H9 (cell line): Measurements from ENCODE around the gene ERBIN. TPM values are rescaled to one million over a fixed set of nuclear protein-coding genes. Genes with fewer than 3 reads are reported as not detected.

Experiments
- DNase-seq: peaks from one replicate; pipeline ENCODE4 v3.0.0-alpha.2; 2017
- H2AFZ ChIP-seq: one replicate; pipeline ENCODE4 v1.6.1; 2013; ENCODE audit warnings: mild to moderate bottlenecking, low read length, control low read depth, moderate library complexity
- H2AK5ac ChIP-seq: 2 replicates; pipeline ENCODE4 v1.6.1; 2013; ENCODE audit warnings: low read length, control low read depth, mixed read lengths; ENCODE audit not compliant: insufficient read length
- H2BK120ac ChIP-seq: one replicate; pipeline ENCODE4 v1.6.1; 2013; ENCODE audit warnings: low read depth, mild to moderate bottlenecking, low read length, control low read depth, inconsistent platforms; ENCODE audit not compliant: poor library complexity, severe bottlenecking
- H2BK12ac ChIP-seq: 2 replicates; pipeline ENCODE4 v1.6.1; 2013; ENCODE audit warnings: low read length, control low read depth, mixed read lengths, low read depth; ENCODE audit not compliant: insufficient read length
- H2BK15ac ChIP-seq: 2 replicates; pipeline ENCODE4 v1.6.1; 2013; ENCODE audit warnings: low read depth, low read length, control low read depth
- H2BK20ac ChIP-seq: one replicate; pipeline ENCODE4 v1.6.1; 2013; ENCODE audit warnings: low read depth, mild to moderate bottlenecking, low read length, control low read depth, inconsistent platforms; ENCODE audit not compliant: poor library complexity, severe bottlenecking
- H2BK5ac ChIP-seq: 2 replicates; pipeline ENCODE4 v1.6.1; 2013; ENCODE audit warnings: low read length, control low read depth, mixed read lengths; ENCODE audit not compliant: insufficient read length
- H3K14ac ChIP-seq: 2 replicates; pipeline ENCODE4 v1.6.1; 2013; ENCODE audit warnings: low read length, control low read depth; ENCODE audit not compliant: insufficient read depth
- H3K18ac ChIP-seq: 2 replicates; pipeline ENCODE4 v1.6.1; 2013; ENCODE audit warnings: low read depth, mild to moderate bottlenecking, mixed read lengths, low read length, control low read depth; ENCODE audit not compliant: insufficient read length
- H3K23ac ChIP-seq: 2 replicates; pipeline ENCODE4 v1.6.1; 2013; ENCODE audit warnings: low read length, control low read depth, mixed read lengths, low read depth; ENCODE audit not compliant: insufficient read length
- H3K23me2 ChIP-seq: 2 replicates; pipeline ENCODE4 v1.6.1; 2013; ENCODE audit warnings: low read depth, mild to moderate bottlenecking, mixed read lengths, low read length, control low read depth; ENCODE audit not compliant: insufficient read length, poor library complexity, severe bottlenecking
- H3K27ac ChIP-seq: 2 replicates; pipeline ENCODE4 v1.5.1; 2013; ENCODE audit warnings: low read length, control low read depth, mixed read lengths, low read depth; ENCODE audit not compliant: insufficient read length
- H3K27me3 ChIP-seq: 2 replicates; pipeline ENCODE4 v1.6.1; 2013; ENCODE audit warnings: low read length, control low read depth, inconsistent platforms; ENCODE audit not compliant: insufficient read depth
- H3K4ac ChIP-seq: 2 replicates; pipeline ENCODE4 v1.6.1; 2013; ENCODE audit warnings: low read depth, mild to moderate bottlenecking, control low read depth, inconsistent platforms, low read length, moderate library complexity
- H3K4me1 ChIP-seq: 2 replicates; pipeline ENCODE4 v1.6.1; 2013; ENCODE audit warnings: low read length, control low read depth, inconsistent platforms; ENCODE audit not compliant: insufficient read depth
- H3K4me2 ChIP-seq: 2 replicates; pipeline ENCODE4 v1.6.1; 2013; ENCODE audit warnings: low read length, control low read depth, mixed read lengths; ENCODE audit not compliant: insufficient read length, insufficient read depth
- H3K56ac ChIP-seq: 2 replicates; pipeline ENCODE4 v1.6.1; 2013; ENCODE audit warnings: low read depth, mild to moderate bottlenecking, mixed read lengths, low read length, control low read depth; ENCODE audit not compliant: insufficient read length
- H3K79me1 ChIP-seq: 2 replicates; pipeline ENCODE4 v1.6.1; 2013; ENCODE audit warnings: low read depth, mild to moderate bottlenecking, moderate library complexity, low read length, control low read depth, inconsistent platforms; ENCODE audit not compliant: insufficient read depth, poor library complexity, severe bottlenecking
- H3K79me2 ChIP-seq: 2 replicates; pipeline ENCODE4 v1.6.1; 2013; ENCODE audit warnings: low read length, control low read depth, inconsistent platforms; ENCODE audit not compliant: insufficient read depth
- H3K9ac ChIP-seq: 2 replicates; pipeline ENCODE4 v1.6.1; 2013; ENCODE audit warnings: low read length, control low read depth, mixed read lengths; ENCODE audit not compliant: insufficient read length; ENCODE audit errors: extremely low read depth
- H3K9me3 ChIP-seq: one replicate; pipeline ENCODE4 v1.6.1; 2013; ENCODE audit warnings: low read depth, low read length, inconsistent platforms; ENCODE audit not compliant: control insufficient read depth
- H3T11ph ChIP-seq: one replicate; pipeline ENCODE4 v1.6.1; 2013; ENCODE audit warnings: mild to moderate bottlenecking, low read length, control low read depth, inconsistent platforms
- H4K20me1 ChIP-seq: one replicate; pipeline ENCODE4 v1.6.1; 2013; ENCODE audit not compliant: control insufficient read depth, insufficient read length, insufficient read depth
- H4K5ac ChIP-seq: 2 replicates; pipeline ENCODE4 v1.6.1; 2013; ENCODE audit warnings: low read depth, mild to moderate bottlenecking, mixed read lengths, low read length, control low read depth; ENCODE audit not compliant: insufficient read length
- H4K8ac ChIP-seq: replicated peaks from 2 replicates; pipeline ENCODE4 v1.6.1; 2013; ENCODE audit warnings: low read length, control low read depth, mixed read lengths, low read depth; ENCODE audit not compliant: insufficient read length
- H4K91ac ChIP-seq: 2 replicates; pipeline ENCODE4 v1.6.1; 2013; ENCODE audit warnings: low read depth, mild to moderate bottlenecking, moderate library complexity, mixed read lengths, low read length, control low read depth; ENCODE audit not compliant: insufficient read length
- H3K27ac Mint-ChIP-seq, 3 experiments: 2 replicates in 2 of 3; 3 replicates in 1 of 3; pipeline ENCODE4 v1.8.0; 2020 to 2021; ENCODE audit warnings: mixed read lengths in 3 of 3, mild to moderate bottlenecking in 1 of 3, moderate library complexity in 1 of 3
- H3K27me3 Mint-ChIP-seq: 2 replicates; pipeline ENCODE4 v1.8.0; 2021; ENCODE audit warnings: low read depth, mild to moderate bottlenecking, moderate library complexity, mixed read lengths
- H3K36me3 Mint-ChIP-seq, 3 experiments: 2 replicates in 2 of 3; 3 replicates in 1 of 3; pipeline ENCODE4 v1.8.0; 2020 to 2021; ENCODE audit warnings: low read depth in 3 of 3, mixed read lengths in 3 of 3; ENCODE audit not compliant: insufficient read depth in 1 of 3
- H3K4me1 Mint-ChIP-seq, 2 experiments: 2 replicates each; pipeline ENCODE4 v1.8.0; 2020; ENCODE audit warnings: mixed read lengths in 2 of 2
- H3K4me3 Mint-ChIP-seq, 2 experiments: 2 replicates in 1 of 2; 3 replicates in 1 of 2; pipeline ENCODE4 v1.8.0; 2020 to 2021; ENCODE audit warnings: mild to moderate bottlenecking in 2 of 2, mixed read lengths in 2 of 2, moderate library complexity in 1 of 2
- H3K9me3 Mint-ChIP-seq, 2 experiments: 2 replicates in 1 of 2; 3 replicates in 1 of 2; pipeline ENCODE4 v1.8.0; 2020; ENCODE audit warnings: mild to moderate bottlenecking in 2 of 2, mixed read lengths in 2 of 2, moderate library complexity in 1 of 2
- CTCF ChIP-seq: fragments of 200-600 bp; sonication (generic); conservative IDR thresholded peaks from 3 replicates; pipeline ENCODE4 v1.8.0; 2021; ENCODE audit warnings: antibody characterized with exemption, mild to moderate bottlenecking
- WGBS: extraction: QIAGEN DNeasy Blood & Tissue Kit; methylation state at CpG from one replicate; pipeline ENCODE4 v1.1.7; 2013; ENCODE audit warnings: missing lambda C conversion rate, low lambda C conversion rate, mixed read lengths; ENCODE audit not compliant: insufficient read length; ENCODE audit errors: extremely low coverage; 5-methylcytosine and 5-hydroxymethylcytosine counted together
- total RNA-seq: library from RNA; stranded (reverse); gene quantifications from 2 replicates; pipeline ENCODE4 v1.2.1, GENCODE V29; 2021

Gene ERBIN
- total RNA-seq, 1 experiment from 2014 or later = 42.9 TPM

- Histone ChIP-seq H2BK12ac (no peak overlapping the region), H3K27ac (no peak overlapping the region), H3K9me3 (no peaks in the 10 kb centered on the region), H2BK120ac (no peak overlapping the region), H3K23ac (no peak overlapping the region), H4K8ac (no peak overlapping the region), H3K9ac (no peak overlapping the region), H3K4ac (no peak overlapping the region), H3K27me3 (no peaks in the 10 kb centered on the region), H2AK5ac (no peak overlapping the region), H2BK20ac (no peak overlapping the region), H3K56ac (no peak overlapping the region), H2BK15ac (no peak overlapping the region), H4K91ac (no peak overlapping the region), H3K18ac (no peak overlapping the region), H3K4me1 (no peaks in the 10 kb centered on the region), H4K20me1 (no peaks in the 10 kb centered on the region), H3K14ac (no peak overlapping the region), H3K23me2 (no peaks in the 10 kb centered on the region), H2BK5ac (no peak overlapping the region), H3K79me2 (no peaks in the 10 kb centered on the region), H3K4me2 (no peak overlapping the region), H3T11ph (no peak overlapping the region), H3K79me1 (peaks cover 3% of the 10 kb centered on the region), H4K5ac (no peak overlapping the region), H2AFZ (no peak overlapping the region)
- no CpG with 5 or more reads among the region's 2 CpGs for WGBS
- H3K4me3 Mint-ChIP-seq = no peak overlapping the region
- H3K27ac Mint-ChIP-seq = no peak overlapping the region
- peaks cover 0 to 6% of the 10 kb centered on the region in 2 experiments; a peak in 3 of 4 replicates for H3K4me1 Mint-ChIP-seq
- TF ChIP-seq CTCF = no peak
- peaks cover 2 to 20% (median 19%) of the 10 kb centered on the region in 3 experiments; a peak in 6 of 7 replicates for H3K36me3 Mint-ChIP-seq
- DNase-seq = no peak
- H3K27me3 Mint-ChIP-seq = no peaks in the 10 kb centered on the region
- no peaks in the 10 kb centered on the region for H3K9me3 Mint-ChIP-seq
Observed at GRCh38 chr5:66013397-66013796, 87.0 kb downstream of the ERBIN start.
